HTERT RPE-1 (cell line): Measurements from ENCODE around the gene RFTN2.
"Not testable (repeated sequence)": the region's sequence is repeated elsewhere in the genome, so short reads cannot be mapped to it uniquely, and the experiment has no call there.

Experiments
- in situ Hi-C: fragments of 300-500 bp; cut with MboI; formaldehyde crosslinking; loops from 4 replicates; pipeline ENCODE4 v1.14.3; 2020; ENCODE audit warnings: low sequenced_read_pairs

RFTN2 gene

DNA sequence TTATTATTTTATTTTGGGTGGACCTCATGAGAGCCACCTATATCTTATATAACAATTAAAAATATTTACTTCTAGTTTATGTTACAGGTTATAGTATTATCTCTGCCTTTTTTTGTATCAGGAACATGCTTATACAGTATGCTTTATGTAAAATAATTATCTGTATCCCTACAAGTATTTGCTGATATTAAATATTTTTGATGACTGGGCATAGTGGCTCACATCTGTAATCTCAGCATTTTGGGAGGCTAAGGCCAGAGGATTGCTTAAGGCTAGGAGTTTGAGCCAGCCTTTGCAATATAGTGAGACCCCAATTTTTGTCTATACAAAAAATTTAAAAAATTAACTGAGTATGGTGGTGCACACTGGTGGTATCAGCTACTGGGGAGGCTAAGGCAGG, 119.9 kb downstream of the RFTN2 start:
- in situ Hi-C loops, result no loop called here

DNA sequence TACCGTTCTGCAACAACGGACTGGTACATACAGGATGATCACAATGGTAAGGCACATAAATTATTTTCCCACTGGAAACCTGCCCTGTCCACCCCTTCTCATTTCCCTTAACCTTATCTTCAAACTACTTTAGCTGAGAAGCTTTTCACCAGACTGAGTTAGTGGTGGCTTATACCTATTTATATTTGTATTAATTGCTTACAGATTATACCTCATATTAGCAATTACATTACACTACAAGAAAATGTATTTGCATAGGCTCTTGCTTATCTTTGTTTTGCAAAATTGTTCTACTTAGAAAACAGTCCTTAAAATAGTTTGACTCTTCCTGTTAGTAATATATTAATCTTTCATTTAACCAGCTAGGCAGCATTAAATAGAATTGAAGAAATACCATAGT, 124.1 kb downstream of the RFTN2 start:
- in situ Hi-C loops, result not testable (repeated sequence)

DNA sequence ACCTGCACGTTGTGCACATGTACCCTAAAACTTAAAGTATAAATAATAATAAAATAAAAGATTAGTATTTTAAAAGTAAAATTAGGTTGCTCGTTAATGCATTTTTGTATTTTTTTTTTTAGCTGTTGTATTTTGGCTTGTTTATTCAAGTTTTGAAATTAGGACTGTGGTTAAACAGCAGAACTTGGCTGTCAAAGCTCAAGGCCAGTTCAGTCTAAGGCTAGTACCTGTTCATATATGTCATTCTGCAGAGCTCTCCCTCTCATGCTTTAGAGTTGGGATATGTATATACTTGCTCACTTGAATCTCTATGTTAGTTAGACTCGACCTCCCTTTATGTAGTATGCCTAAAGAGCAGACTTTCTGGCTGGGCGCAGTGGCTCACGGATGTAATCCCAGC, 126.8 kb downstream of the RFTN2 start:
- in situ Hi-C loops, result no loop called here

DNA sequence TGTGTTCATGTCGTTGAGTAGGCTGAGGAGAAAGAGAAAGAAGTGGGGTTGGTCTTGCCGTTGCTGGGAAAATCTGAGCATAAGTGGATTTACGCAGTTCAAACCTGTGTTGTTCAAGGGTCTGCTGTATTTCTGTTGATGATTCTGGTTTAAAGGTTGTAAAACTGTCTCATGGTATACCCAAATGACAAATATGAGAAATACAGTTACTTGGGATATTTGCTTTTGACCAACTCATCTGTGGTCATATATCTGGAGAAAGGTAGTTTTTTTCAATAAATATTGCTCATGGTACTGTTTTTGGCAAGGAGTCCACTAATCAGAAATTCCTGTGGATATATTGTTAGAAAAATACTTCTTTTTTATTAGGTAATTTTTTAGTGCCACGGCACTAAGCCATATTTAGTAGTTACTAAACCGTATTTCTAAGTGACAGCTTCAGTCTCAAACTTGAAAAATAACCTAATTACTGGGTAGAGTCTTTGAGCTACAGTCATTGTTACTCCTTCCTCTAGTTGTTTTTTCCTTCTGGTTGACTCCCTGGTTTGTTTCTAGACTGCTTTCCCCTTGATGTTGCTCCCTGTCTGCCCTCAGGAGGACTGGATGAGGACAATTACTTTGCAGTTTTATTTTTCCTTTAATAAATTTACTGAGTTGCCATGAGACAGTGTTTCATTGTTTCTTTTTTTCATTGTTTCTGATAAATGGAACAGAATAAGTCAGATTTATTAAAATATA, 128.1 kb downstream of the RFTN2 start:
- in situ Hi-C loops, result no loop called here

DNA sequence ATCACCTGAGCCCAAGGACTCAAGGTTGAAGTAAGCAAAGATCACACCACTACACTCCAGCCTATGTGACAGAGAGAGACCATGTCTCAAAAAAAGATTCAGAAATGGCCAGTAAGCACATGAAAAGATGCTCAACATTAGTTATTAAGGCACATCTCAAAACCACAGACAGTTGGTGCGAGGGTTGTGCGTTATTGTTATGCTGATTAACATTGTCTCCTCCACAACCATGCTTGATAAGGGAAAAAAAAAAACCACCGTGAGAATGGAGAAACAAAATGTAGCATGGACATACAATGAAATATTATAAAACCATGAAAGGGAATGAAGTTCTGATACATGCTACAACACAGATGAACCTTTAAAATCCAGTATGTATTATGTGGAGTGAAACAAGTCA, 132.2 kb downstream of the RFTN2 start:
- in situ Hi-C loops, result no loop called here

DNA sequence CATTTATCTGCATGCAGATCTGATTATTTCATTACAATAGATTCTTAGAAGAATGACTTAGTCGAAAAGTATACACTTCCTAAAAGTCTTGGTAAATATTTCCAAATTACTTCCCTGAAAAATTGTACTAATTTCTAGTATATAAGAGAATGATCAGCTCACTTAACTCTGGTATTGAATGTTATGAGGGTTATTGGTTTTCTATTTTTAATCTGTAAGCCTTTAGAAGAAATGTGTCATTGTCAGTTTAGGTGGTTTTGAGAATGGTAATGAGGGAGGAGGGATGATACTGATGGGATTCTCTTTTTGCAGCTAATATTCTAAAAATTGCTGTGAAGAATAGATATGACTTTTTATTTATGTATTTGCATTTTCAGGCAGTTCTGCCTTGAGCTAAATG, 135.7 kb downstream of the RFTN2 start:
- in situ Hi-C loops, result no loop called here

DNA sequence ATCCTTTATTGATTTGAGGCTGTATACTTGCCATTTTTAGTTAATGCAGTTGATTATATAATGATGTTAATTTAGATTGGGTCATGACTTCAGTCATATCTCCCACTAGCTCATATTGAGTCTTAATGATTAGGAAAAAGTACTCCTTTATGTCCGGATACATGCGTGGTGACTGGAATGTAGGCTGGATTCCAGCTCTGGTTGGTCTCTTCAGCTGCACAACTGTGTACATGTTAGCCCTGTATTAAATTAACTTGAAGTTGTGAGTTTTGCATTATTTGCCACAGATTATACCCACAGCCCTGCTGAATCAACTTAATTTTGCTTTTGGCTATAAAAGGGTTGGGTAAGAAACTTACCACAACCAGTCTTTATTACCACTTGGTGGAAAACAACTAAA, 137.0 kb downstream of the RFTN2 start:
- in situ Hi-C loops, result no loop called here
